GM21529 (cell line): Measurements from ENCODE around the gene MYO1D.
"Not testable (repeated sequence)": the region's sequence is repeated elsewhere in the genome, so short reads cannot be mapped to it uniquely, and the experiment has no call there.

Experiments
- ATAC-seq: cut with Tn5 transposase; IDR thresholded peaks from one replicate; pipeline ENCODE4 v1.9.1; 2021; ENCODE audit not compliant: unreplicated experiment

Gene MYO1D

DNA sequence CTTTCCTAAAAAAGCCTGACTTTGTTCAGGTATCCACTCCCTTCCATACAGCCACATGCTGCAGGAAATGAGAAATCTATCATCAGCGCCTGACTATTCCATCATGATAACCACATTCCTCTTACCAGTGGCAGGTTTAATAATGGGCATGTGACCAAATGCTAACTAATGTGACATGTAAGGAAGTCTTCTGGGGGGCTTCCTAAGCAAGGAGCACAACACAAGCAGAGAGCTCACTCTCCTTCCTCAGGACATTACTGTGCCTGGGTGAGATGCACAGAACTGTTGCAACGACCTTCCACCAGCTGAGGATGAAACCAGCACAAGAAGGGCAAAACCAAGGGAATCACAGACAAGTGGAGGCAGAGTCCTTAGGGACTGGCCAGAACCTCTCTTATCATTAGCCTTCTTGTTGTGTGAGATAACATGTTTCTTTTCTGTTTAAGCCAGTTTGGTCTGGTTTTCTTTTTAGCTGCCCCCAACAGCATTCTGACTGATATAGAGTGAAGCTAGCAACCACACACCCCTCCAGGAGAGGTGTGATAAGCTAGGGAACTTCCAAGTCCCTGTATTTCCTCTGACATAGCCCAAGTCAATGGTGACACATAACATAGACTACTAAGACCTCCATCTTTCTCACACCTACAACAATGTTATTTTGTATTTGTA, 16.9 kb downstream of the MYO1D start:
- no peak for ATAC-seq

DNA sequence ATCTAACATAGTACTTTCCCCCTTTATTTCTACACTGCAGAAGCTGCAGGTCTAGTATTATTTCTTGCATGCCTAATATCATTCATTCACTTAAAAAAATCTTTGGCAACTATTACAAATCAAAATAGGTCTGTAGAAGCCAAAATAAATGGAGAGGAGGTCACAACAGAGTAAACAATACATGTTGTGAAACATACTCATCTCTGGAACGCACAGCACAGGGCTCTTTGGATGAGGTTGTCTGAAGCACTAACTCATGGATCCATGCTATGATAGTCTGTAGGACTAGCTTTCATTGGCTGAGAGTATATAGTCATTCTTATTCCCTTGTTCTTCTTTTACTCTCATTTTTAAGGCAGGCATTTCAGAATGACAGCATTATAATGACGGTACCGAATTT, 21.3 kb downstream of the MYO1D start:
- ATAC-seq: no peak

DNA sequence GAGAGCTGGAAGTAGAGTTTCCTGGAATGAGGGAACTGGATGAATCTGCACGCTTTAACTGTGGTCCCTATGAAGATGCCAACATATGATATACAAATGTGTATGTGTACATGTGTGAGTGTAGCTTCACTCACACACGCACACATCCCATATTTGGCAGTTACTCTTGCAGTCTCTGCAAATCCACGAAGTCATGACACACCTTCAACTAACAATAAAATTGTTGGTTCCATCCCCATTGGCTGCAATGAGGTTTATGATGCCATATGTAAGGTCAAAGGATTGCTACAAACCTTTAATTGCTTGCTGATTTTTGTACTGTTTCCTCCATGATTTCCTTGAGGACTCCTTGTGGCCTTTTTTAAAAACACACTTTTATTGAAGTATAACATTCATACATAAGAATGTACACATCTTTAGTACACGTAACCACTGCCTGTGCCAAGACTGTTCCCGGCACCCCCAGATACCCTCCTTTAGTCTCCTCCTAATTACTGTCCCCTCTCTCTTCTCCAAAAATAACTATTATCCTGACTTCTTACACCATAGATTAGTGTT, 22.0 kb downstream of the MYO1D start:
- ATAC-seq: no peak

DNA sequence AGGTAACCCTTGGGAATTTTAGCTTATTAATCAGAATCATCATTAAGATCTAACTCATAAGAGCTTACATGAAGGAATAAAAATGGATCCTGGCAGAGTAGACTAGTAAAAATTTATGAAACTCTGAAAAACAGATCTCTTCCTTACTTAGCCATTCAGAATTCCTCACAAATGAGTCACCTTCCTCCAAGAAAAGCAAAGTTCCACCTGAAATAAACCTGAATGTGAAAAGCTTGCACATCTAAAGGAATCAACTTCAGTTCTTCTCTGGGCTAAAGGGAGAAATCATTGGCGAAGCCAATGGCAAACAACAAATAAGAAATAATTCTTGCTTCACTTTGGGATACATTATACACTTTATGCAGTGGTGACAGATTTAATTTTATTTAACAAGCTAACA, 22.7 kb downstream of the MYO1D start:
- no peak for ATAC-seq

DNA sequence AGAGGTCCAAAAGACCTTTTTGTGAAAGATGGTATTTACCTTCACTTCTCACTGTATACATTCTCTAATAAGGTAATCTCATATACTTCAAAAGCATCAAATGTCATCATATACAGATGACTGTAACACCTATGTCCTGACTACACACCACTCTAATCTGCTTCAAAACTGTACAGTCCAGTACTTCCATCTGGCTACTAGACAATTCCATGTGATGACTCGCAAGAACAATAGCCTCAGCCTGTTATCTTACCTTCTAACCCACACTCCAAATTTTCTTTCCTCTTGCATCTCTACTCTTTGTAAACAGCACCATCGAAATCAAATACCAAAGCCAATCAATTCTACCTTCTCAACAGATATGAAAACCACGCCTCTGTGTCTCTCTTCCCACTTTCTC, 24.1 kb downstream of the MYO1D start:
- no peak for ATAC-seq

DNA sequence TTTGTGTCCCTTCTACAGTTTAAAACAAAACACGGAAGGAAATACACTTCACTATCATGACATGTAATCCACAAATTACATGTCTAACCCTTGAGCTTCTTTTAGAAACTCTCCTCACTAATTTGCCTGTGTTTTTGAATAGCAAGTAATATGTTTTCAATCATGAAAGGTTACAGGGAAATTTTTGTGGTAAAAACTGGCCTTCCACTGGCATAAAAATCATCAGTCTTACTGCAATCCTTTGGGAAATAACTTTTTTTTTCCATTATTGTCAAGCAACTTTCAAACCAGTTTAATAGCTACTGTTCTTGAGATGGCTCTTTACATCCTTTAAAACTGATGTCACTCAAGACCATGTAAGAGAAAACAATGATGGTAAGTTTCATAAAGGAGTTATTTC, 27.0 kb downstream of the MYO1D start:
- ATAC-seq: no peak

DNA sequence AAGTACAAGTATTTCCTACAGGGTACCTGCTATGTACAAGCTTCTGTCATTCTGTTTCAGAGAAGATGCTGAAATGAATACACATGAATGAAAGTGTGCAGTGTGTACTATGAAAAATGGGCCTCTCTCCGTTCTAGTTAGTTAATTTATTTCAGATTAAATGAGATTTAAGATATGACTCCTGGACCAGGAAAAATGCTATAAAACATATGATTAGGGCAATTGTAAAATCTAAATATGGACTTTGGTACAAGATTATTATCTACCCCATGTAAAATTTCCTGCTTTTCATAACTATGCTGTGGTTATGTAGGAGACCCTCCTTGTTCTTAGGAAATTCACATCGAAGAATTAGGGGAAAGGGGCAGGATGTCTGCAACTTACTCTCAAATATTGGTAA, 28.9 kb downstream of the MYO1D start:
- ATAC-seq: no peak

DNA sequence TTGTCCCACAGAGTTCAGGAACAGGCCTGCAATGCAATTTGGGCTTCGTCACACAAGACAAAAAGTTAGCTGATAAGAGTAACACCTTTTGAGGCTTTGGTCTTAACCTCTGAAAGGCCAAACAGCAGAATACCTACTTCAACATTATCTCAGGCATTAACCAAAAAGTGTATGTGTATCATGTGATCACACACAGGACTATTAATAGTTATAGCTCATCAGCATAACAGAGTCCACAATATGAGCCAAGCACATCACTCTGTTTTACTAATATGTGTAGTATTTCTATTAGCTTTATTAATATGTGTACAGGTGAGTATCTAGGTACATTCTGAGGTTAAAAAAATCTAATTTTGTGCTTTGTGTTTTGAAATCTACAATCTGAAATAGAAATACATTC, 30.8 kb downstream of the MYO1D start:
- no peak for ATAC-seq

DNA sequence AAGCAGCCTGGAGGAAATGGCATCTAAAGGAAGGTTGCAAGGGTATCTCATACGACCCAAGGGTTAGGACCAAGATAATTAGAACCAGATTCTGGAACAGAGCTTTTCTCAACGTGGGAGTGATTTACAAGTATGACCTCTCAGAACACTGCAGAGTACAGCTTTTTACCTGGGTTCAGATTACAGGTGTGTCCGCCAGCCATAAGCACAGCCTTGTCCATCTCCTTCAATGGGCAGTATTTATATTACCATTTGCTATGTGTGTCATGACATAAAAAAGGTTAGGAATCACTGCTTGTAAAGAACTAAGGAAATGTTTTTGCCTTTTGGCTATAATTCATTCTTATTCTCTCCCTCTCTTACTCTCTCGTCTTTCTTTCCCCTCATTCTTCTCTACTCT, 36.7 kb downstream of the MYO1D start:
- no peak for ATAC-seq

DNA sequence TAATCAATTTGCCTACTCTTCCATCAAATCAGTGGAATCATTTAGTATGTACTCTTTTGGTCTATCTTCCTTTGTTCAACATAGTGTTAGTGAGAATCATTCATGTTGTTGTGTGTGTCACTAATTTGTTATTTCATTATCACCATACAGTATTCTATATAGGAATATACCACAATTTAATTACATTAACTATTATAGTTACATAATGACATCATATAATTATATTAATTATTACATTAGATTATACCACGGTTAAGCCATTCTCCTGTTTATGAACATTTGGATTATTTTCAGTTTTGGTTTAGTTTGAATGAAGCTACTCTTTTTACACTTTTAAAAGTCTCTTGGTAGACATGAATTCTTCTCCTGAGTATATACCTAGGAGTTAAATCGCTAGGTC, 40.4 kb downstream of the MYO1D start:
- ATAC-seq: no peak

DNA sequence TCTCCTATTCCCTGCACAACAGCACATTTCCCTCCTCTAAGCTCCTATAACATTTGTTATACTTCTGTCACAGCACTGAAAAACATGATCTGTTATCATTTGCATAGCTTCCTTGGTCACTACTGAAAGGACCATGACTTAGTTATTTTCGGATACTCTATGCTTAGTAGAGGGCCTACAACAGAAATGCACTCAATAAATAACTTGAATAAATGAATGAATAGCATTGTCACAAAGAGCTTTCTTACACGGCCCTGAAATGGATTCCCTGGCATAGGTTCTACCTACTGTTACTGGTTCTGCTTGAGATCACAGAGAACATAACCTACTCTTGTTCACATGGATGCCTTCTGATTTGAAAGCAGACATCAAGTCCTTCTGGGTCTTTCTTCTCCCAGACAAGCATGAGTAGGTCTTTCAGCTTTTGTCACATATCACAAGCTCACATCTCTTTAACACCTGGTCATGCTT, 41.6 kb downstream of the MYO1D start:
- ATAC-seq: peak; percentile 79

DNA sequence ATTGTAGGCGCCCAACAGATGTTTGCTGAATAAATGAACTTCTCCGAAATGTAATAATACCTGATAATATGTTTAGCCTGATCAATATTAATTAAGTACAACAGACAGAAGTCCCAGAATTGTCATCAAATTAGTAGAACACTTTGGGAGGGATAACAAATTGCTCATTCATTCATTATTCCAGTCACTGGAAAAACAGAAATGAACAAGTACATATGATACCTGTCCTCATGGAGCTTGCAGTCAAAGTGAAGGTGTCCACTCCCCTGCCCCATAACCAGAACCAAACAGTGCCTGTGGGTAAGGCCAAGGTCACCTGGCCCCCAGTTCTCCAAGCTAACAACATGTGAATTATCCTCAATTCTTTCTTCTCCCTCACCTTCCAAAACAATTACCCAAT, 42.8 kb downstream of the MYO1D start:
- ATAC-seq: no peak

DNA sequence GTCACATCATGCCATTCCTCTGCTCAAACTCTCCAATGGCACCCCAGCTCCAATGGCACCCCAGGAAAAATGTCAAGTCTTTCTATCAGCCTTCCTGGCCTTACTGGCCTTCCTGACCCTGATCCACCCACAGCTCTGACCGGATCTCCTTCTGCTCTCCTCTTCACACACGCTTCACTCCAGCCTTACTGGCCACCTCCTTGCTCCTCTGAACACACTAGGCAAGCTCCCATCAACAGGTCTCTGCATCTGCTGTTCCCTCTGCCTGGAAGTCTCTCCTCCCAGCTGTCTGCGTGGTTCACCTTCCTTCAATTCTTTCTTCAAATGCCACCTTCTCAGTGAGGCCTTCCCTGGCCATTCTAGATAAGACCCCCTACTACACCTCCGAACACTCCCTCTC, 43.4 kb downstream of the MYO1D start:
- ATAC-seq: no peak

DNA sequence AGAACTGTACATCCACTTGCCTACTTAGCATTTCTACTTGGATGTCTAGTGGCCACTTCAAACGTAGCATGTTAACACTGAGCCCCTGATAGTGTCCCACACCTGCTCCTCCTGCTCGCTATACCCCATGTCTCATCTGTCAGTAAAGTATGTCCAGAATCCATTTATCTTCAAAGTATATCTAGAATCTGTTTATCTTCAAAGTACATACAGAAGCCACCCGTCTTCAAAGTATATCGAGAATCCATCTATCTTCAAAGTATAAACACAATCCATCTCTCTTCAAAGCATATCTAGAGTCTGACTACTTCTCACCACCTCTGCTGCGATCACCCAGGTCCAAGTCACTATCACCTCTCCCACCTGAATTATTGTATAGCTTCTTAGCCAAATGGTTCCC, 43.8 kb downstream of the MYO1D start:
- ATAC-seq: no peak

DNA sequence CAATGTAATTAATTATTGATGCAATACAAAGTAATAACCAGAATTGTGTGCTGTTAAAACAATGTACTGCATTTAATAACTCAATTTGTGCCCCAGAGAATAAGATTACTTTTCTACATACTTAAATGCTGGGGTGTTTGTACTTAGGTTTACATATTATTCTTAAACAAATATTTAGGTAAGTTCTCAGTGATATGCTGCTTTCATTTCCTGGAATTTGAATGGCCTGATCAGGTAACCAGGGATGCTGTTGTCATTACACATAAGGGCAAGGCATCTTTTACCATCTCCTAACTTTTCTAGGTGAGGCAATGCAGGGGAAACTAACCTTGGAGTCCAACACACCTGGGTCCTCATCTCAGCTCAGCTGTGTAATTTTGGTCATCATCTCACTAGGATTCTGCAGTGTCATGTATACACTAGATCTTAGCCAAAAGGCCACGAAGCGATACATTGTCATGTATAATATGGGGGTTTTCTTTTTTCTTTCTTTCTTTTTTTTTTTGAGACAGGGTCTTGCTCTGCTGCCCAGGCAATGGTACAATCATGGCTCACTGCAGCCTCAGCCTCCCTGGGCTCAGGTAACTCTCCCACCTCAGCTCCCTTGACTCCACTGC, 45.2 kb downstream of the MYO1D start:
- ATAC-seq: no peak

DNA sequence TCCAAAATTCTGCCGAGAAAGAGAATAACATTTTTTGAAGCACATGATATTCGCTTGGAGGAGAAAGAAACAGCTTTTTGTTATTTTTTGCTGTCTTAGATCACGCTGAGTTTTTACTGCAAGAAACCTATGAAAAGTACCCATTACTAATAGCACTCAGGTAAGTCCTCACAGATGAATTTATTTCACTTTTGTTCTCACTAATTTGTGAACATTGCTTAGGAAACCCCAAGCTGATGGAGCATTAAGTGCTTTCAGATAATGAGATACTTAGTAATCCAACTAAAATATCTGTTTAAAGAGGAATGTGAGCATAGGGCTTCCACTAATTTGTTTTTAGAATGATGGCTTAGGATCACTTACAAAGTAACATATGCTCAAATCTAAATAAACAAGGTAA, 45.7 kb downstream of the MYO1D start:
- no peak for ATAC-seq

DNA sequence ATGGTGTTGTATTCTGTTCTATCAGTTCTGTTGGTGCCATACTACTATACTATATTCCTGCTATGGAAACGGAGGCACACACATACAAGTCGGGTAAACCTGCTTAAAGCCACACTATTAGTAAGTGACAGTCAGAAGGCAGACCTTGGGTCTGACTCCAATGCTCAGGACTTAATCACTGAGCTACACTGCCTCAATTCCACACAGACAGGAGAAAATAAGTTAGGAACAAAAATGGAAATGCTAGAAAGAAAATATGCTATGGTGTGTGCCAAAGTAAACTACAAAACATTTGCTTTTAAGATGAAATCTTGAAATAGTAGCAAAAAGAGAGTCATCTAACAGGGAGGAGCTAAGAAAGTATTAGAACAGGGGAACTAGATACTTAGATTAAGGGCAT, 48.1 kb downstream of the MYO1D start:
- ATAC-seq: peak; percentile 19

DNA sequence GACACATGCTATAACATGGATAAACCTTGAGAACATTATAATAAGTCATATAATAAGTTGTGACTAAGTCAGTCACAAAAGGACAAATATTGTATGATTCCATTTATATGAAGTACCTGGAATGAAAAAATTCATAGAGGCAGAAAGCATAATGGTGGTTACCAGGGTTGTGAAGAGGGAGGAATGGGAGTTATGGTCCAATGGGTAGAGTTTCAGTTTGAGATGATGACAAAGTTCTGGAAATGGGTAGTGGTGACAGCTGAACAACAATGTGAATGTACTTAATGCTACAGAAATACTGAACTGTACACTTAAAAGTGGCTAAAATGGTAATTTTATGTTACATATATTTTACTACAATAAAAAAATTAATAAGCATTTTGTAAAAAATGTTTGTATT, 49.7 kb downstream of the MYO1D start:
- ATAC-seq: no peak

DNA sequence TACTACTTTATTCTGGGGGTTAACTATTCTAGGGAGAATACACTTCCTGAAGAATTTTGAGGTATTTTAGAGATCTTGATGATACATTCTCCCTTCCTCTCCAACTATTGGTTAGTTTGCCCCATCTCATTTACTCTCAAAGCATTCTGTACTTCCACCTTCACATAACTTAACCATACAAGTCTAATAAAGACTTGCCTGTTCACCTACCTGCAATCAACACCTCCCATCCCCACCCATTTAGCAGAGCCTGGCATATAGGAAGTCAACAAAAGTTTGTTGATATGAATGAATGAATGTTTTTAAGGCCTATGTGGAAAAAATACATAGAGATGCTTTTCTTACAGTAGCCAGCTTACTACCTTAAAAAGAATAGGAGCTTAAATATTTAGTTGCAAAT, 50.8 kb downstream of the MYO1D start:
- no peak for ATAC-seq

DNA sequence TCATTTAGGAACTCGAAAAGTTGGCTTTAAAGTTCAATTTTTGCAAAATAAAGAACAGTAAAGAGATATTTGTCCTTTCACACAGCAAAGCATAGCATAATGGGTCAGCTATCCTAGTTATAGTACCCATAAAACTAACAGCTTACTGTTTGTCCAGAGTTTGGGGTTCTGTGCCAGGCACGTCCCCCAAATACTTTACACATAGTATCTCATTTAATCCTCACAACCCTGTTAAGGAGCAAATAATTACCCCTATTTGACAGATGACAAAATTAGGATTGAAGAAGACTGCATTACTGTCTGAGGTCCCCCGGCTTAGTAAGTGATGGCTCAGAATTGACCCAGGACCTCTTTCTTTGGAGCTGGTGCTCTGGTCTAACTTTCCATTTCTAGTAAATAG, 52.6 kb downstream of the MYO1D start:
- no peak for ATAC-seq

DNA sequence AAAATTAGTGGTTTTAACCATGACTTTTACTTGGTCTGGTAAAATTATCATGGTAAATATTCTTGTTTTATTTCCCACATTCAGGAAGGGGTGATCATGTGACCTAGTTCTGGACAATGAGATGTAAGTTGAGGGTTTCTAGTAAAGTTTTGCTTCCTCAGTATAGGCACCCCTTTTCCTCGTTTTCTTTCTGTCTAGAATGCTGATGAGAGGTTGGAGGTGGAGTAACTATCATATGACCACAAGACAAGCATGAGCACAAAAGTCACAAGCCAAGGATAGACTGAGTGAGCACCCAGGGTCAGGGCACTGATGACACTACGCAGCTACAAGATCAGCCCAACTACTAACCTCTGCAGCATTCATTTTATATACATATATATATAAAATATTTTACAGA, 53.9 kb downstream of the MYO1D start:
- ATAC-seq: no peak

DNA sequence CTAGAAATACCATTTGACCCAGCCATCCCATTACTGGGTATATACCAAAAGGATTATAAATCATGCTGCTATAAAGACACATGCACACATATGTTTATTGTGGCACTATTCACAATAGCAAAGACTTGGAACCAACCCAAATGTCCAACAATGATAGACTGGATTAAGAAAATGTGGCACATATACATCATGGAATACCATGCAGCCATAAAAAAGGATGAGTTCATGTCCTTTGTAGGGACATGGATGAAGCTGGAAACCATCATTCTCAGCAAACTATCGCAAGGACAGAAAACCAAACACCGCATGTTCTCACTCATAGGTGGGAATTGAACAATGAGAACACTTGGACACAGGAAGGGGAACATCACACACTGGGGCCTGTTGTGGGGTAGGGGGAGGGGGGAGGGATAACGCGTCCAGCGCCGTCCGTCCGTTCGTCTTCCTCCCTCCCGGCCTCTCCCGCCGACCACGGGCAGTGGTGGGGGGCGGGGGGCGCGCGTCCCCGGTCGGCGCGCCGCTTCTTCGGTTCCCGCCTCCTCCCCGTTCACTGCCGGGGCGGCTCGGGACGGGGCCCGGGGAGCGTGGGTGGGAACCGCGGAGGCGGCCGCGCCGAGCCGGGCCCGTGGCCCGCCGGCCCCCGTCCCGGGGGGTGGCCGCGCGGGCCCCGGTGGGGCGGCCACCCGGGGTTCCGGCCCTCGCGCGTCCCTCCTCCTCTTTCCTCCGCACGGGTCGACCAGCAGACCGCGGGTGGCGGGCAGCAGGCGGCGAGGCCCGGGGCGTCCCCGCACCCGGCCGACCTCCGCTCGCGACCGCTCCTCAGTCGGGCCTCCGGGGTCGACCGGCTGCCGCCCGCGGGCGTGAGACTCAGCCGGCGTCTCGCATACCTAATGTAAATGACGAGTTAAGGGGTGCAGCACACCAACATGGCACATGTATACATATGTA, 54.7 kb downstream of the MYO1D start:
- not testable (repeated sequence) for ATAC-seq
